K562 (cell line): ENCODE results near the gene C1QTNF2. TPM values are rescaled to one million over a fixed set of nuclear protein-coding genes. Genes with fewer than 3 reads are reported as not detected.

Experiments
- ATAC-seq: fragments of 200-7000 bp; cut with Tn5 transposase; 3 replicates; pipeline ENCODE4 v1.9.1; 2020; ENCODE audit warnings: moderate library complexity
- BruUV-seq: library from RNA; stranded (reverse); fragments of 400-500 nt; replicated peaks from 2 replicates; lab custom pipeline; 2021; lab: Mats Ljungman, UMichigan
- CTCF ChIA-PET: fragments of 300-600 bp; formaldehyde crosslinking; extraction: SDS; loops from one replicate; lab custom pipeline; 2021; ENCODE audit warnings: low intra/inter-chr PET ratio; lab: Yijun Ruan, JAX
- POLR2A ChIA-PET: fragments of 300-600, 350-650 bp; sonication (Branson Sonifier 250); formaldehyde crosslinking; extraction: SDS; loops from one replicate; lab custom pipeline; 2021; ENCODE audit warnings: antibody characterized with exemption, inconsistent platforms; lab: Yijun Ruan, JAX
- DNase-seq, 4 experiments: peaks; one replicate each; pipeline versions ENCODE4 v3.0.0 to v3.0.0-alpha.2; 2011 to 2018; ENCODE audit warnings: low spot score in 3 of 4, mixed read lengths in 3 of 4; ENCODE audit errors: extremely low read depth in 1 of 4
- FAIRE-seq: peaks from 2 replicates; lab custom pipeline; 2011; peaks lifted over from hg19 to GRCh38; lab: Jason Lieb, UNC
- H2AFZ ChIP-seq: 2 replicates; pipeline ENCODE4 v1.6.0; 2011; ENCODE audit warnings: low read depth, low read length, control low read depth, inconsistent platforms
- H3K27ac ChIP-seq: fragments of 200-600 bp; 3 replicates; pipeline ENCODE4 v1.8.0; 2011; ENCODE audit warnings: low read depth, mild to moderate bottlenecking, control low read depth, inconsistent platforms, low read length, moderate library complexity, mixed read lengths; ENCODE audit errors: extremely low read depth
- H3K27me3 ChIP-seq, 2 experiments: fragments of 300-600 bp in 1 of 2; 2 replicates in 1 of 2; 3 replicates in 1 of 2; pipeline versions ENCODE4 v1.6.0 to v1.8.0; 2011; ENCODE audit warnings: inconsistent platforms in 2 of 2, low read length in 2 of 2, mild to moderate bottlenecking in 1 of 2, mixed read lengths in 1 of 2, moderate library complexity in 1 of 2; ENCODE audit not compliant: control insufficient read depth in 2 of 2, insufficient read depth in 2 of 2
- H3K36me3 ChIP-seq: fragments of 300-600 bp; 3 replicates; pipeline ENCODE4 v1.8.0; 2011; ENCODE audit warnings: mild to moderate bottlenecking, low read length, inconsistent platforms; ENCODE audit not compliant: control insufficient read depth, insufficient read depth
- H3K4me1 ChIP-seq, 2 experiments: fragments of 200-600 bp in 1 of 2; replicated peaks in 1 of 2; 2 replicates in 1 of 2; 3 replicates in 1 of 2; pipeline versions ENCODE4 v1.5.1 to v1.8.0; 2011; ENCODE audit warnings: inconsistent platforms in 2 of 2, low read length in 2 of 2, mild to moderate bottlenecking in 1 of 2, mixed read lengths in 1 of 2, moderate library complexity in 1 of 2; ENCODE audit not compliant: control insufficient read depth in 2 of 2, insufficient read depth in 2 of 2
- H3K4me2 ChIP-seq: 2 replicates; pipeline ENCODE4 v1.6.1; 2011; ENCODE audit warnings: low read length, control low read depth, inconsistent platforms, mixed read lengths; ENCODE audit not compliant: insufficient read depth
- H3K4me3 ChIP-seq: fragments of 200-600 bp; sonication (generic), shearing (Covaris generic); 2 replicates; pipeline ENCODE4 v1.5.1; 2016; ENCODE audit warnings: control low read depth, inconsistent platforms
- H3K79me2 ChIP-seq: fragments of 200-600 bp; 3 replicates; pipeline ENCODE4 v1.8.0; 2011; ENCODE audit warnings: low read length, inconsistent platforms; ENCODE audit not compliant: control insufficient read depth, insufficient read depth
- H3K9ac ChIP-seq, 2 experiments: 2 replicates each; pipeline versions ENCODE4 v1.6.0 to v1.6.1; 2011; ENCODE audit warnings: low read depth in 2 of 2, low read length in 2 of 2, control low read depth in 1 of 2, inconsistent platforms in 1 of 2, mild to moderate bottlenecking in 1 of 2, mixed read lengths in 1 of 2; ENCODE audit not compliant: insufficient read depth in 1 of 2
- H3K9me1 ChIP-seq: one replicate; pipeline ENCODE4 v1.6.0; 2011; ENCODE audit warnings: inconsistent platforms, mild to moderate bottlenecking, low read length, moderate library complexity; ENCODE audit not compliant: control insufficient read depth, insufficient read depth
- H3K9me3 ChIP-seq: replicated peaks from 2 replicates; pipeline ENCODE4 v1.5.1; 2011; ENCODE audit warnings: low read depth, low read length, inconsistent platforms; ENCODE audit not compliant: control insufficient read depth, insufficient read depth
- H4K20me1 ChIP-seq: replicated peaks from 2 replicates; pipeline ENCODE4 v1.6.1; 2011; ENCODE audit warnings: low read length, inconsistent platforms, mixed read lengths; ENCODE audit not compliant: control insufficient read depth, insufficient read depth
- C11orf30 ChIP-seq: fragments of 450-650 bp; IDR thresholded peaks from 2 replicates; pipeline ENCODE4 v1.6.1; 2016; ENCODE audit warnings: low read depth, mild to moderate bottlenecking
- CEBPB ChIP-seq: fragments of 450-650 bp; IDR thresholded peaks from 2 replicates; pipeline ENCODE4 v1.6.1; 2016; ENCODE audit warnings: missing genetic modification characterization, missing compliant biosample characterization
- ELF4 ChIP-seq: fragments of 450-650 bp; formaldehyde crosslinking; IDR thresholded peaks from 2 replicates; pipeline ENCODE4 v1.4.0; 2022; ENCODE audit warnings: missing genetic modification characterization
- ETV5 ChIP-seq: sonication (generic); formaldehyde crosslinking; IDR thresholded peaks from 2 replicates; pipeline ENCODE4 v1.4.0; 2020; ENCODE audit warnings: low read depth, mild to moderate bottlenecking, missing genetic modification reagents
- SP2 ChIP-seq: IDR thresholded peaks from 2 replicates; pipeline ENCODE4 v1.6.1; 2011; ENCODE audit warnings: mild to moderate bottlenecking, low read depth, low read length, moderate library complexity; ENCODE audit not compliant: poor library complexity, severe bottlenecking; ENCODE audit errors: extremely low read depth
- ZNF232 ChIP-seq: sonication (generic); formaldehyde crosslinking; IDR thresholded peaks from 2 replicates; pipeline ENCODE4 v1.8.0; 2022; ENCODE audit warnings: mild to moderate bottlenecking, missing genetic modification reagents
- ZNF253 ChIP-seq: fragments of 250-450 bp; sonication (Bioruptor Pico); conservative IDR thresholded peaks from 2 replicates; pipeline ENCODE4 v1.6.1; 2021; ENCODE audit warnings: mild to moderate bottlenecking
- ZNF740 ChIP-seq, 3 experiments: fragments of 200-800 bp in 1 of 3; sonication (Bioruptor generic) in 1 of 3; sonication (generic) in 1 of 3; formaldehyde crosslinking in 1 of 3; IDR thresholded peaks; 2 replicates each; pipeline versions ENCODE4 v1.6.1 to v1.8.0; 2016 to 2022; ENCODE audit warnings: mild to moderate bottlenecking in 2 of 3, missing compliant biosample characterization in 2 of 3, missing genetic modification characterization in 2 of 3, missing genetic modification reagents in 1 of 3
- WGBS: fragments of 100-300 bp; shearing (Covaris generic); methylation state at CpG from one replicate; pipeline ENCODE4 v1.1.6; 2016; ENCODE audit warnings: low coverage, mixed read lengths; ENCODE audit not compliant: insufficient coverage; ENCODE audit errors: missing lambda C conversion rate; 5-methylcytosine and 5-hydroxymethylcytosine counted together
- in situ Hi-C: fragments of 300-500 bp; cut with MboI; formaldehyde crosslinking; loops from 4 replicates; pipeline ENCODE4 v1.15.0; 2018; ENCODE audit warnings: inconsistent platforms, mixed read lengths
- intact Hi-C: fragments of 100-400 bp; cut with micrococcal nuclease; formaldehyde crosslinking; loops from 2 replicates; pipeline ENCODE4 v1.14.2; 2022
- polyA plus RNA-seq, 8 experiments: library from polyadenylated mRNA; depleted of rRNA in 4 of 8; stranded (reverse) in 5 of 8; unstranded in 3 of 8; fragments of >200 nt; fragmentation: Nextera tagmentation in 2 of 8; fragmentation: Illumina TruSeq in 1 of 8; extraction: Ambion mirVana in 2 of 8; extraction: Trizol in 1 of 8; gene quantifications; 2 replicates each; pipeline versions ENCODE4 v1.2.1 to v1.2.3, GENCODE V29; 2011 to 2014; ENCODE audit warnings: inconsistent platforms in 1 of 8, missing spikeins in 1 of 8
- total RNA-seq, 7 experiments: library from RNA; depleted of rRNA in 6 of 7; stranded (reverse); fragments of >200 nt in 6 of 7; fragmentation: Illumina TruSeq in 2 of 7; extraction: Trizol in 2 of 7; gene quantifications; 2 replicates each; pipeline versions ENCODE4 v1.2.1 to v1.2.3, GENCODE V29; 2011 to 2021; ENCODE audit warnings: low replicate concordance in 1 of 7
- TF ChIP-seq, protein P1 (sequence below): IDR thresholded peaks from 3 replicates; pipeline ENCODE4 v1.6.1; 2011; ENCODE audit warnings: borderline replicate concordance, mild to moderate bottlenecking; ENCODE audit not compliant: insufficient read length, insufficient read depth

C1QTNF2 gene
- total and polyA plus RNA-seq, 9 of the 15 experiments (the other 6 are each of a cell fraction or from before 2014, with no cell fraction given): not detected

GRCh38 chr5:160359816-160360215 lies 10.6 kb downstream of the C1QTNF2 start:
- peaks cover 0 to 39% of the 10 kb centered on the region in 2 experiments for H3K27me3 ChIP-seq
- H3K4me2 ChIP-seq: no peak overlapping the region
- no peak for ATAC-seq
- no peak for DNase-seq
- no peak overlapping the region for H2AFZ ChIP-seq
- TF ChIP-seq ZNF253 (CRISPR knock-in tag) (no peak), ZNF740 (CRISPR knock-in tag; IDR thresholded peaks at IDR 0.05) (no peak), ZNF740 (tag; IDR thresholded peaks at IDR 0.05) (no peak), SP2 (no peak), ZNF232 (CRISPR knock-in tag) (no peak), ELF4 (CRISPR knock-in tag) (no peak), ETV5 (CRISPR knock-in tag) (no peak), CEBPB (tag) (no peak), C11orf30 (no peak)
- TF ChIP-seq, protein P1, sequence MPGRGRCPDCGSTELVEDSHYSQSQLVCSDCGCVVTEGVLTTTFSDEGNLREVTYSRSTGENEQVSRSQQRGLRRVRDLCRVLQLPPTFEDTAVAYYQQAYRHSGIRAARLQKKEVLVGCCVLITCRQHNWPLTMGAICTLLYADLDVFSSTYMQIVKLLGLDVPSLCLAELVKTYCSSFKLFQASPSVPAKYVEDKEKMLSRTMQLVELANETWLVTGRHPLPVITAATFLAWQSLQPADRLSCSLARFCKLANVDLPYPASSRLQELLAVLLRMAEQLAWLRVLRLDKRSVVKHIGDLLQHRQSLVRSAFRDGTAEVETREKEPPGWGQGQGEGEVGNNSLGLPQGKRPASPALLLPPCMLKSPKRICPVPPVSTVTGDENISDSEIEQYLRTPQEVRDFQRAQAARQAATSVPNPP: no peak
- TF ChIP-seq, all 486 proteins: peak for 0
- H4K20me1 ChIP-seq: no peaks in the 10 kb centered on the region; the same call in 1 of the 2 replicates
- H3K9me3 ChIP-seq: no peaks in the 10 kb centered on the region
- intact Hi-C loops: no loop called here
- FAIRE-seq: no peak
- no peak overlapping the region for H3K4me3 ChIP-seq
- no peak overlapping the region for H3K9ac ChIP-seq
- H3K79me2 ChIP-seq: no peaks in the 10 kb centered on the region
- no peak overlapping the region for H3K27ac ChIP-seq
- no peaks in the 10 kb centered on the region for H3K36me3 ChIP-seq
- peaks cover 4 to 13% of the 10 kb centered on the region in 2 experiments; a peak in 4 of 5 replicates for H3K4me1 ChIP-seq
- 6% methylated on average over 4 of the region's 4 CpGs for WGBS
- CTCF ChIA-PET: no interaction called here
- POLR2A ChIA-PET: no interaction called here
- no TSS peak for BruUV-seq
- in situ Hi-C loops: no loop called here
- H3K9me1 ChIP-seq: no peaks in the 10 kb centered on the region
